KMS-11 (cell line): Measurements from ENCODE around the gene DRAM1.

Experiments
- H2AFZ ChIP-seq: fragments of 200-600 bp; sonication (generic); 2 replicates; pipeline ENCODE4 v1.6.1; 2016; ENCODE audit warnings: antibody characterized with exemption, mixed run types, low read depth
- H3K27ac ChIP-seq: fragments of 200-600 bp; sonication (generic); 2 replicates; pipeline ENCODE4 v1.6.1; 2016; ENCODE audit warnings: mild to moderate bottlenecking, mixed run types
- H3K27me3 ChIP-seq: fragments of 200-600 bp; sonication (generic); 2 replicates; pipeline ENCODE4 v1.6.1; 2017; ENCODE audit warnings: mild to moderate bottlenecking, low read depth, mixed run types, moderate library complexity; ENCODE audit not compliant: insufficient read depth
- H3K36me3 ChIP-seq: fragments of 200-600 bp; sonication (generic); 2 replicates; pipeline ENCODE4 v1.6.1; 2017; ENCODE audit warnings: mild to moderate bottlenecking, mixed run types; ENCODE audit not compliant: insufficient read depth
- H3K4me1 ChIP-seq: fragments of 200-600 bp; sonication (generic); 2 replicates; pipeline ENCODE4 v1.6.1; 2016; ENCODE audit warnings: mild to moderate bottlenecking, low read depth, mixed run types; ENCODE audit not compliant: poor library complexity, severe bottlenecking
- H3K4me2 ChIP-seq: fragments of 200-600 bp; sonication (generic); 2 replicates; pipeline ENCODE4 v1.7.0; 2016; ENCODE audit warnings: mild to moderate bottlenecking, mixed run types
- H3K4me3 ChIP-seq: fragments of 200-600 bp; sonication (generic); IDR thresholded peaks from 2 replicates; pipeline ENCODE4 v1.6.1; 2017; ENCODE audit warnings: low read depth, low read length, mixed read lengths; ENCODE audit not compliant: insufficient read depth
- H3K79me2 ChIP-seq: fragments of 200-600 bp; sonication (generic); 2 replicates; pipeline ENCODE4 v1.6.1; 2016; ENCODE audit warnings: low read depth, mixed run types; ENCODE audit not compliant: insufficient read depth
- H3K9ac ChIP-seq: fragments of 200-600 bp; sonication (generic); 2 replicates; pipeline ENCODE4 v1.6.1; 2016; ENCODE audit warnings: mild to moderate bottlenecking, mixed run types
- H4K20me1 ChIP-seq: fragments of 200-600 bp; sonication (generic); 2 replicates; pipeline ENCODE4 v1.6.1; 2016; ENCODE audit warnings: mild to moderate bottlenecking, mixed run types; ENCODE audit not compliant: insufficient read depth
- TF ChIP-seq, protein P1 (sequence below): fragments of 200-600 bp; sonication (generic); conservative IDR thresholded peaks from 2 replicates; pipeline ENCODE4 v1.6.1; 2017; ENCODE audit warnings: low read depth, mild to moderate bottlenecking, antibody characterized with exemption, low read length, moderate library complexity, mixed read lengths

The DRAM1 gene, protein sequence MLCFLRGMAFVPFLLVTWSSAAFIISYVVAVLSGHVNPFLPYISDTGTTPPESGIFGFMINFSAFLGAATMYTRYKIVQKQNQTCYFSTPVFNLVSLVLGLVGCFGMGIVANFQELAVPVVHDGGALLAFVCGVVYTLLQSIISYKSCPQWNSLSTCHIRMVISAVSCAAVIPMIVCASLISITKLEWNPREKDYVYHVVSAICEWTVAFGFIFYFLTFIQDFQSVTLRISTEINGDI

DNA sequence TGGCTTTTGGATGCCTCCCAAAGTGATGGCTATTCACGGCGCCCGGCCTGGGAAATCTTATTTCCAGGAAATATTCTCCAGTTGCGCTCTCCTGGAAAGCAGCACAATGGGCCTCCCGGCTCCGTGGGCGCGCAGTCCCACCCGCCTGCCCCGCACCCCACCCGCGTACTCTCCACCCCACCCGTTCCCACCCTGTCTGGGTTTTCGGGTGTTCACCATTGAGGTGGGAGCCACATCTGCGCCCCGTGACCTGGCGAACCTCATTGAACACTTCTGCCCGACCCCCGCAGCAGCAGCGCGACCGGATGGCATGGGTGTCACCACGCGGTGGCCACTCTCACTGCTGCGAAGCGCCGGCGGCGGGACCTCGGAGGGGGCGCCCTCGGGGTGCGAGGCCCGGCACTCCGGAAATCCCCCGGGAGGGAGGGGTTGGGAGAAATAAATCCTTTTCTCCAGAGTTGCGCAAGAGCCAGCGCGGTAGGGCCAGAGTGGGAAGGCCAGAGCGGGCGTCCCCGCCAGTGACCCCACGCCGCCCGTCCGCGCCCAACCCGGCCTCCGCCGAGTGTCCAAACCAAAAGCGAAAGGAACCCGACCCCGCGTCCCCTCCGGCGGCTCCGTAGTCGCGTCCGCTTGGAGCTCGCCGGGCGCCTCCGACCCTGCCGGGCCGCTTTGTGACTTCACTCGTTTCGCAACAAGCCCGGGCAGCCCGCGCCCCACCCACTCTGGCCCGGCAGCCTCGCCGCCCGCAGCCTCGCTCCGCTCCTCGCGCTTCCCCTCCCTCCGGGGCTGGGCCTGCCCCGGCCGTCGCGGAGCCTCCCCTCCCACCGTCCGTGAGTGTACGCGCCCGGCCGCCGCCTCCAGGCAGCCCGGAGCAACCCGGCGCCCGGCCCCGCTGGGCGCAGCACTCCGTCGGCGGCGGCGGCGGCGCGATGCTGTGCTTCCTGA, at the start of gene DRAM1:
DRAM1 (plus strand) TSS at position 720 of the 945 bp plus-strand sequence; CDS start at position 930, 210 bp downstream.
- Histone ChIP-seq H3K36me3 (no peaks in the 10 kb centered on the region), H3K4me3 (no peak within 1 kb of the TSS), H3K27ac (peak within 1 kb of the TSS; percentile 74), H3K4me1 (peaks cover 10% of the 10 kb centered on the region), H3K4me2 (peak within 1 kb of the TSS; percentile 71), H3K27me3 (no peaks in the 10 kb centered on the region), H2AFZ (peak within 1 kb of the TSS; percentile 95), H3K9ac (peak within 1 kb of the TSS; percentile 92), H3K79me2 (no peaks in the 10 kb centered on the region), H4K20me1 (no peaks in the 10 kb centered on the region)
- TF ChIP-seq, protein P1, sequence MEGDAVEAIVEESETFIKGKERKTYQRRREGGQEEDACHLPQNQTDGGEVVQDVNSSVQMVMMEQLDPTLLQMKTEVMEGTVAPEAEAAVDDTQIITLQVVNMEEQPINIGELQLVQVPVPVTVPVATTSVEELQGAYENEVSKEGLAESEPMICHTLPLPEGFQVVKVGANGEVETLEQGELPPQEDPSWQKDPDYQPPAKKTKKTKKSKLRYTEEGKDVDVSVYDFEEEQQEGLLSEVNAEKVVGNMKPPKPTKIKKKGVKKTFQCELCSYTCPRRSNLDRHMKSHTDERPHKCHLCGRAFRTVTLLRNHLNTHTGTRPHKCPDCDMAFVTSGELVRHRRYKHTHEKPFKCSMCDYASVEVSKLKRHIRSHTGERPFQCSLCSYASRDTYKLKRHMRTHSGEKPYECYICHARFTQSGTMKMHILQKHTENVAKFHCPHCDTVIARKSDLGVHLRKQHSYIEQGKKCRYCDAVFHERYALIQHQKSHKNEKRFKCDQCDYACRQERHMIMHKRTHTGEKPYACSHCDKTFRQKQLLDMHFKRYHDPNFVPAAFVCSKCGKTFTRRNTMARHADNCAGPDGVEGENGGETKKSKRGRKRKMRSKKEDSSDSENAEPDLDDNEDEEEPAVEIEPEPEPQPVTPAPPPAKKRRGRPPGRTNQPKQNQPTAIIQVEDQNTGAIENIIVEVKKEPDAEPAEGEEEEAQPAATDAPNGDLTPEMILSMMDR, result no peak

DNA sequence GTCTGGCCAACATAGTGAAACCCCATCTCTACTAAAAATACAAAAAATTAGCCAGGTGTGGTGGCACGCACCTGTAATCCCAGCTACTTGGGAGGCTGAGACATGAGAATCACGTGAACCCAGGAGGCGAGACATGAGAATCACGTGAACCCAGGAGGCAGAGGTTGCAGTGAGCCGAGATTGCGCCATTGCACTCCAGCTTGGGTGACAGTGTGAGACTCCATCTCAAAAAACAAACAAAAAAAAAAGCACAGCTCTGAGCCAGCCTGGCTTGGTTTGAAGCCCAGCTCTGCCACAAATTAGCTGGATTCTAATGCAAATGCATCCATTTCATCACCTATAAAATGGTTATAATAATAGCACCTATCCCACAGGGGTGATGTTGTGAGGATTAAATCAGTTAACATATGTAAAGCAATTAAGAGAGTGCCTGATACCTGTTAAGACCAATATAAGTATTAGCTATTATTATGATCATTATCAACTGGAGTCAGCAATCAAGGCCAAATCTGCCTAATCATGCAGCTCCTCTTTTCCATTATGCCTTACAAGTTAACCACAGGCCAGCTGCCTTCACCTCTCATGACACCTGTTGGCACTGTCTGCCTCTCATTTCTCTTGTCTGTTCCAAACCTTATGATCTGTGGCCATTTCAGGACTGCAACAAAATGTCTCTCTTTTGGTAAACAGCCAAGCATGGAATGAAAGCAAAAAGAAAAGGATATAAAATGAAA, 48.8 kb upstream of the DRAM1 start:
- no peaks in the 10 kb centered on the region for H3K36me3 ChIP-seq
- peaks cover 58% of the 10 kb centered on the region for H3K79me2 ChIP-seq
- no peak overlapping the region for H3K4me3 ChIP-seq
- peak overlapping the region; percentile 89 for H3K4me2 ChIP-seq
- TF ChIP-seq, protein P1, result no peak
- peaks cover 57% of the 10 kb centered on the region for H3K4me1 ChIP-seq
- peak overlapping the region; percentile 80; the same call in 1 of the 2 replicates for H3K9ac ChIP-seq
- H3K27ac ChIP-seq, result peak overlapping the region; percentile 92
- no peaks in the 10 kb centered on the region for H3K27me3 ChIP-seq
- H4K20me1 ChIP-seq, result no peaks in the 10 kb centered on the region
- no peak overlapping the region for H2AFZ ChIP-seq

DNA sequence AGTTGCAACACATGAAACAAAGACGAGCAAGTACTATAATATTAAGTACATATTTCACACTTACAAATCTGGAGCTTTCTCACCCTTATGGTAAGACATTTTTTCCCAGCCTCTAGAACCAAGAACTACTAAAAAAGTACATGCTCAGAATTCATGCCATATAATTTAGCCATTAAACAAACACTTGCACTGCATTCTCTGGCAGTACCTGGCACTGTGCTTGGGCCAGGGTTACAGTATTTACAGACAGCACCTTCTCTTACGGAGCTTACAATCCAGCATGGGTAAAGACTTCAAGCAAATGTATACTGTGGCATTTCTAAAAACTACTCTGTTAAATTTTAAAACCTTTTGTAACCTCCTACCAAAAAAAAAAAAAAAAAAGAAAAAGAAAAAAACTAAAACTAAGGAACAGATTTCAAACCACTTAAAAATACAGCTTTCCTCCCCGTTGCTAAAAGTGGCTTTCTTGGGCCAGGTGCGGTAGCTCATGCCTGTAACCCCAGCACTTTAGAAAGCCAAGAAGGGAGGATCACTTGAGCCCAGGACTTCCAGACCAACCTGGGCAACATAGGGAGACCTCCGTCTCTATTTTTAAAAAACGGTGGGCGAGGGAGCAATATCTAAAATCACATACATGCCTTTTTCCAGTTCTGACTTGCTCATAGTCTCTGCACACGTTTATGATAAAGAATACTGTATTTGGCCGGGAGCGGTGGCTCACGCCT, 47.6 kb upstream of the DRAM1 start:
- Histone ChIP-seq H2AFZ (peak overlapping the region; percentile 41; the same call in 1 of the 2 replicates), H3K36me3 (no peaks in the 10 kb centered on the region), H3K4me1 (peaks cover 45% of the 10 kb centered on the region), H3K27ac (peak overlapping the region; percentile 92), H3K79me2 (peaks cover 49% of the 10 kb centered on the region), H3K4me3 (no peak overlapping the region), H3K27me3 (no peaks in the 10 kb centered on the region), H3K9ac (peak overlapping the region; percentile 80), H3K4me2 (peak overlapping the region; percentile 89), H4K20me1 (no peaks in the 10 kb centered on the region)
- TF ChIP-seq, protein P1, result no peak
